ENCODE data around the gene PDE4D. TPM values are rescaled to one million over a fixed set of nuclear protein-coding genes. Genes with fewer than 3 reads are reported as not detected.

PDE4D gene
- total and polyA plus RNA-seq, 2 of the 4 experiments (the other 2 are of a cell fraction) = 1.4 to 7.9 TPM

DNA sequence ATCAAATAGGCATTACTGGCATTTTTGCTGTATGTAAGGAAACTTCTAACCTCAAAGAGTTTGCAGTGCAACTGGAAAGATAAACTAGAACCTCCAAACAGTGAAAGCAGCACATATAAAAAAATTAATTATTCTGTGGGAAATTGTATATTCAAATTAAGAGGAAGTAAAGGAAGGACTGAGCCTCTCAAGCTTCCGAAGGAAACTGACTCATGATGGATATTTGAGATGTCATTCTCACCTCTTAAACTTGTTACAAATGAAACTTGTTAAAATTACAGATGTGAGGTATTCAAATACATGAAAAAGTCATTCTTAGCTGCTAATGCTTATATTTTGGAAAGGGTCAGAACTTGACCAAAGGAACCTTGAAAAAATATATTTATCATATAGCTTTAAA is 538.7 kb downstream of the PDE4D start:
- H2BK120ac ChIP-seq (ENCODE audit: low read depth, low read length) = no peak overlapping the region
- POLR2A ChIA-PET (ENCODE audit: unreplicated experiment) = no interaction called here
- no peak overlapping the region for H3K14ac ChIP-seq (replicated peaks; ENCODE audit: low read depth, low read length)
- H3K4me1 ChIP-seq (ENCODE audit: control insufficient read depth, insufficient read depth, low read length) = no peaks in the 10 kb centered on the region
- H3K27ac ChIP-seq (ENCODE audit: insufficient read depth, low read length) = no peak overlapping the region
- H3K36me3 ChIP-seq (ENCODE audit: control insufficient read depth, insufficient read depth, low read length) = no peaks in the 10 kb centered on the region
- H3K56ac ChIP-seq (ENCODE audit: extremely low read depth, insufficient read depth, low read length) = no peak overlapping the region
- no peak overlapping the region for H2AK9ac ChIP-seq (replicated peaks; ENCODE audit: low read depth, low read length, poor library complexity)
- H2AK5ac ChIP-seq (ENCODE audit: low read depth, low read length) = no peak overlapping the region
- CTCF ChIA-PET = interaction anchor here (1.3 to 2.3 kb wide), 2 partner anchors 13 to 166 kb away, joined by 5 to 8 read pairs; no protein-coding TSS in a partner anchor
- no peaks in the 10 kb centered on the region; the same call in 1 of the 2 replicates for H3K27me3 ChIP-seq (ENCODE audit: control insufficient read depth, insufficient read depth, low read length)
- in situ Hi-C loops (cut with MboI; ENCODE audit: low sequenced_read_pairs) = loop anchor here (25.0 kb wide), 1 partner anchor 468 kb away; no protein-coding TSS in a partner anchor
- intact Hi-C loops (cut with micrococcal nuclease) = no loop called here
- no peak overlapping the region for H3K4me2 ChIP-seq (ENCODE audit: low read depth, low read length)
- H3K9me3 ChIP-seq (ENCODE audit: control insufficient read depth, insufficient read depth, low read length) = no peaks in the 10 kb centered on the region
- TF ChIP-seq RCOR1 (IDR thresholded peaks at IDR 0.05; ENCODE audit: insufficient replicate concordance, low read length) (no peak), POLR2A (IDR thresholded peaks at IDR 0.05; ENCODE audit: low read depth, low read length) (no peak), FOS (IDR thresholded peaks at IDR 0.05; ENCODE audit: low read depth, low read length) (no peak), CHD1 (IDR thresholded peaks at IDR 0.05; ENCODE audit: low read depth, low read length) (no peak), BHLHE40 (IDR thresholded peaks at IDR 0.05; ENCODE audit: low read depth, low read length) (no peak), RAD21 (IDR thresholded peaks at IDR 0.05; ENCODE audit: low read length) (no peak), RFX5 (IDR thresholded peaks at IDR 0.05; ENCODE audit: low read depth, low read length) (no peak), MAFK (IDR thresholded peaks at IDR 0.05; ENCODE audit: low read depth, low read length) (no peak), MAZ (IDR thresholded peaks at IDR 0.05; ENCODE audit: borderline replicate concordance, low read depth, low read length) (no peak), SMC3 (IDR thresholded peaks at IDR 0.05; ENCODE audit: low read depth, low read length) (no peak), NFE2L2 (IDR thresholded peaks at IDR 0.05; ENCODE audit: low read depth, low read length) (no peak), MXI1 (IDR thresholded peaks at IDR 0.05; ENCODE audit: borderline replicate concordance, low read depth, low read length) (no peak)
- TF ChIP-seq, protein P1, sequence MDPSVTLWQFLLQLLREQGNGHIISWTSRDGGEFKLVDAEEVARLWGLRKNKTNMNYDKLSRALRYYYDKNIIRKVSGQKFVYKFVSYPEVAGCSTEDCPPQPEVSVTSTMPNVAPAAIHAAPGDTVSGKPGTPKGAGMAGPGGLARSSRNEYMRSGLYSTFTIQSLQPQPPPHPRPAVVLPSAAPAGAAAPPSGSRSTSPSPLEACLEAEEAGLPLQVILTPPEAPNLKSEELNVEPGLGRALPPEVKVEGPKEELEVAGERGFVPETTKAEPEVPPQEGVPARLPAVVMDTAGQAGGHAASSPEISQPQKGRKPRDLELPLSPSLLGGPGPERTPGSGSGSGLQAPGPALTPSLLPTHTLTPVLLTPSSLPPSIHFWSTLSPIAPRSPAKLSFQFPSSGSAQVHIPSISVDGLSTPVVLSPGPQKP (IDR thresholded peaks at IDR 0.05; ENCODE audit: borderline replicate concordance, low read depth, low read length) = no peak
- TF ChIP-seq, protein P2, sequence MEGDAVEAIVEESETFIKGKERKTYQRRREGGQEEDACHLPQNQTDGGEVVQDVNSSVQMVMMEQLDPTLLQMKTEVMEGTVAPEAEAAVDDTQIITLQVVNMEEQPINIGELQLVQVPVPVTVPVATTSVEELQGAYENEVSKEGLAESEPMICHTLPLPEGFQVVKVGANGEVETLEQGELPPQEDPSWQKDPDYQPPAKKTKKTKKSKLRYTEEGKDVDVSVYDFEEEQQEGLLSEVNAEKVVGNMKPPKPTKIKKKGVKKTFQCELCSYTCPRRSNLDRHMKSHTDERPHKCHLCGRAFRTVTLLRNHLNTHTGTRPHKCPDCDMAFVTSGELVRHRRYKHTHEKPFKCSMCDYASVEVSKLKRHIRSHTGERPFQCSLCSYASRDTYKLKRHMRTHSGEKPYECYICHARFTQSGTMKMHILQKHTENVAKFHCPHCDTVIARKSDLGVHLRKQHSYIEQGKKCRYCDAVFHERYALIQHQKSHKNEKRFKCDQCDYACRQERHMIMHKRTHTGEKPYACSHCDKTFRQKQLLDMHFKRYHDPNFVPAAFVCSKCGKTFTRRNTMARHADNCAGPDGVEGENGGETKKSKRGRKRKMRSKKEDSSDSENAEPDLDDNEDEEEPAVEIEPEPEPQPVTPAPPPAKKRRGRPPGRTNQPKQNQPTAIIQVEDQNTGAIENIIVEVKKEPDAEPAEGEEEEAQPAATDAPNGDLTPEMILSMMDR (conservative IDR thresholded peaks at IDR 0.05; ENCODE audit: low read depth, low read length) = no peak
- TF ChIP-seq, protein P3, sequence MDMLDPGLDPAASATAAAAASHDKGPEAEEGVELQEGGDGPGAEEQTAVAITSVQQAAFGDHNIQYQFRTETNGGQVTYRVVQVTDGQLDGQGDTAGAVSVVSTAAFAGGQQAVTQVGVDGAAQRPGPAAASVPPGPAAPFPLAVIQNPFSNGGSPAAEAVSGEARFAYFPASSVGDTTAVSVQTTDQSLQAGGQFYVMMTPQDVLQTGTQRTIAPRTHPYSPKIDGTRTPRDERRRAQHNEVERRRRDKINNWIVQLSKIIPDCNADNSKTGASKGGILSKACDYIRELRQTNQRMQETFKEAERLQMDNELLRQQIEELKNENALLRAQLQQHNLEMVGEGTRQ (IDR thresholded peaks at IDR 0.05; ENCODE audit: low read depth, low read length) = no peak
- no peak overlapping the region for H2BK20ac ChIP-seq (ENCODE audit: low read depth, low read length)
- H3K4me3 ChIP-seq (ENCODE audit: insufficient read depth, low read depth, low read length) = no peak overlapping the region
- H4K5ac ChIP-seq (ENCODE audit: low read depth, low read length) = no peak overlapping the region
- H2BK15ac ChIP-seq (ENCODE audit: low read depth, low read length) = no peak overlapping the region
- dilution Hi-C loops (cut with HindIII; ENCODE audit: low sequenced_read_pairs, unreplicated experiment) = loop anchor here (25.0 kb wide), 1 partner anchor 168 kb away; no protein-coding TSS in a partner anchor
- no peak overlapping the region for H3K18ac ChIP-seq (ENCODE audit: low read depth, low read length)
- no peak overlapping the region for H4K91ac ChIP-seq (ENCODE audit: insufficient read depth, low read depth, low read length)
- H3K79me1 ChIP-seq (ENCODE audit: low read depth in 1 of 2, low read length in 2 of 2) = no peaks in the 10 kb centered on the region
- H2BK5ac ChIP-seq (ENCODE audit: low read depth, low read length, poor library complexity, severe bottlenecking) = no peak overlapping the region
- no peak overlapping the region for H3K9ac ChIP-seq (ENCODE audit: low read depth, low read length)
- DNase-seq = no peak
- H3K23ac ChIP-seq (ENCODE audit: low read depth, low read length) = no peak overlapping the region
- no peak overlapping the region for H2AFZ ChIP-seq (replicated peaks; ENCODE audit: low read length, poor library complexity)
- H4K8ac ChIP-seq (ENCODE audit: low read depth in 2 of 2, low read length in 2 of 2) = no peak overlapping the region
- H3K4ac ChIP-seq (ENCODE audit: low read depth, low read length) = no peak overlapping the region
- ATAC-seq (ENCODE audit: low read depth) = no peak
- WGBS, 2 experiments (ENCODE audit: extremely low coverage in 2 of 2, insufficient read length in 1 of 2) = no CpG with 5 or more reads among the region's 1 CpG
- H4K20me1 ChIP-seq (ENCODE audit: insufficient read depth, low read length) = no peaks in the 10 kb centered on the region
- H3K9me1 ChIP-seq (ENCODE audit: insufficient read depth, low read length) = no peaks in the 10 kb centered on the region
- no TSS peak for BruUV-seq (replicated peaks)

Measured in IMR-90 (cell line).